MCF 10A (cell line): ENCODE data around the gene TROAP. TPM values are rescaled to one million over a fixed set of nuclear protein-coding genes. Genes with fewer than 3 reads are reported as not detected.

ENCODE experiments used
- BruUV-seq: library from RNA; stranded (reverse); fragments of 400-500 nt; replicated peaks from 2 replicates; lab custom pipeline; 2021; lab: Mats Ljungman, UMichigan
- CTCF ChIA-PET: fragments of 300-600 bp; sonication (Branson Sonifier 250); formaldehyde crosslinking; extraction: SDS; loops from one replicate; lab custom pipeline; 2021; ENCODE audit warnings: antibody characterized with exemption, inconsistent platforms; lab: Yijun Ruan, JAX
- POLR2A ChIA-PET: fragments of 300-600, 350-650 bp; sonication (Branson Sonifier 250); formaldehyde crosslinking; extraction: SDS; loops from one replicate; lab custom pipeline; 2020; ENCODE audit warnings: antibody characterized with exemption, inconsistent platforms; lab: Yijun Ruan, JAX
- DNase-seq: peaks from one replicate; pipeline ENCODE4 v3.0.0-alpha.2; 2018; ENCODE audit not compliant: unreplicated experiment
- H3K27ac Mint-ChIP-seq: one replicate; pipeline ENCODE4 v1.8.0; 2022; ENCODE audit warnings: mild to moderate bottlenecking, low read depth, mixed read lengths; ENCODE audit not compliant: unreplicated experiment
- H3K27me3 Mint-ChIP-seq: one replicate; pipeline ENCODE4 v1.8.0; 2022; ENCODE audit warnings: mixed read lengths; ENCODE audit not compliant: insufficient read depth, unreplicated experiment
- H3K36me3 Mint-ChIP-seq: one replicate; pipeline ENCODE4 v1.8.0; 2022; ENCODE audit warnings: mild to moderate bottlenecking, moderate library complexity, mixed read lengths; ENCODE audit not compliant: insufficient read depth, unreplicated experiment
- H3K4me1 Mint-ChIP-seq: one replicate; pipeline ENCODE4 v1.8.0; 2022; ENCODE audit warnings: mixed read lengths; ENCODE audit not compliant: insufficient read depth, unreplicated experiment
- H3K4me3 Mint-ChIP-seq: one replicate; pipeline ENCODE4 v1.8.0; 2022; ENCODE audit warnings: mild to moderate bottlenecking, moderate library complexity, mixed read lengths; ENCODE audit not compliant: unreplicated experiment
- H3K9me3 Mint-ChIP-seq: one replicate; pipeline ENCODE4 v1.8.0; 2022; ENCODE audit warnings: mixed read lengths; ENCODE audit not compliant: unreplicated experiment
- intact Hi-C: fragments of 100-400 bp; cut with micrococcal nuclease; formaldehyde crosslinking; loops from 2 replicates; pipeline ENCODE4 v1.14.1; 2022
- total RNA-seq: library from RNA; stranded (reverse); gene quantifications from 2 replicates; pipeline ENCODE4 v1.2.3, GENCODE V29; 2022
- TF ChIP-seq, protein P1 (sequence below): fragments of 200-600 bp; IDR thresholded peaks from one replicate; pipeline ENCODE4 v1.8.0; 2022; ENCODE audit warnings: antibody characterized with exemption, mild to moderate bottlenecking; ENCODE audit not compliant: unreplicated experiment

The TROAP gene
- total RNA-seq, 1 experiment from 2014 or later, result 41.9 TPM

DNA sequence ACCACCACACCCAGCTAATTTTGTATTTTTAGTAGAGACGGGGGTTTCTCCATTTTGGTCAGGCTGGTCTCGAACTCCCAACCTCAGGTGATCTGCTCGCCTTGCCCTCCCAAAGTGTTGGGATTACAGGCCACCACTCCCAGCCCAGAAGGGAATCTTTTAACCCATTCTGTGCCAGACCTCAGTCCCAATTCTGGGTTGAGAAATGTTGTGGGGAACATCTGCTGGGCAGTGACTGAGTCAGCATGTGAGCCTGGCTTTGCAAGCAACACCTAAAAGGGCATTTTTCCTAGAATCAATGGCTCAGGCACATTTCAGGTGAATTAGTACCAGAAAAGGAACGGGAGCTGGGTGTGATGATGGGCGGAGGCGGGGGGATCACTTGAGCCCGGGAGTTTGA is 36.6 kb downstream of the TROAP start:
- no peak for DNase-seq
- BruUV-seq, result no TSS peak
- POLR2A ChIA-PET, result interaction anchor here (0.6 to 4.3 kb wide), 4 partner anchors 10 to 219 kb away, joined by 6 to 45 read pairs (median 11); no protein-coding TSS in a partner anchor
- CTCF ChIA-PET, result interaction anchor here (0.7 to 14.4 kb wide), 13 partner anchors 8 to 221 kb away, joined by 3 to 288 read pairs (median 20); partner anchors contain the start of genes DNAJC22, MCRS1 and PRPH
- peaks cover 25% of the 10 kb centered on the region for H3K4me1 Mint-ChIP-seq
- no peak overlapping the region for H3K4me3 Mint-ChIP-seq
- no peaks in the 10 kb centered on the region for H3K9me3 Mint-ChIP-seq
- H3K27me3 Mint-ChIP-seq, result no peaks in the 10 kb centered on the region
- TF ChIP-seq, protein P1, sequence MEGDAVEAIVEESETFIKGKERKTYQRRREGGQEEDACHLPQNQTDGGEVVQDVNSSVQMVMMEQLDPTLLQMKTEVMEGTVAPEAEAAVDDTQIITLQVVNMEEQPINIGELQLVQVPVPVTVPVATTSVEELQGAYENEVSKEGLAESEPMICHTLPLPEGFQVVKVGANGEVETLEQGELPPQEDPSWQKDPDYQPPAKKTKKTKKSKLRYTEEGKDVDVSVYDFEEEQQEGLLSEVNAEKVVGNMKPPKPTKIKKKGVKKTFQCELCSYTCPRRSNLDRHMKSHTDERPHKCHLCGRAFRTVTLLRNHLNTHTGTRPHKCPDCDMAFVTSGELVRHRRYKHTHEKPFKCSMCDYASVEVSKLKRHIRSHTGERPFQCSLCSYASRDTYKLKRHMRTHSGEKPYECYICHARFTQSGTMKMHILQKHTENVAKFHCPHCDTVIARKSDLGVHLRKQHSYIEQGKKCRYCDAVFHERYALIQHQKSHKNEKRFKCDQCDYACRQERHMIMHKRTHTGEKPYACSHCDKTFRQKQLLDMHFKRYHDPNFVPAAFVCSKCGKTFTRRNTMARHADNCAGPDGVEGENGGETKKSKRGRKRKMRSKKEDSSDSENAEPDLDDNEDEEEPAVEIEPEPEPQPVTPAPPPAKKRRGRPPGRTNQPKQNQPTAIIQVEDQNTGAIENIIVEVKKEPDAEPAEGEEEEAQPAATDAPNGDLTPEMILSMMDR, result no peak
- no peaks in the 10 kb centered on the region for H3K36me3 Mint-ChIP-seq
- H3K27ac Mint-ChIP-seq, result no peak overlapping the region
- intact Hi-C loops, result loop anchor here (5.0 kb wide), 1 partner anchor 208 kb away; the partner anchor contains the start of gene MCRS1

DNA sequence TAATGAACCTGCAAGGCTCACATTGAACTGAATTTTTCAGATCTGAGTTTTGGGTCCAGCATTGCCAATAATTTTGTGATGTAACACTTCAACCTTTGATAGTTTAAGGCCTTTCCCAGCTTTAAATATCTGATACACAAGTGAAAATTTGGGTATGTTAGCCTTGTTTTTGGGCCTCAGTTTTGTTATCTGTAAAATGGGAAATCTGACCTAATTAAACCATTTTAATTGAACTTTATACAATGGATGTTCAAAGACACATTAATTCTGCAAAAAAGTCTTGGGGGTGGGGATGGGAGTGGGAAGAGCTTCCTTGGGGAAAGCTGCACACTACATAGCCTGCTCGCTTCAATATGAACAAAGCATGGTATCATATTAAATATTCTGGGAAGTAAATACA is 39.0 kb downstream of the TROAP start:
- POLR2A ChIA-PET, result interaction anchor here (0.7 to 0.9 kb wide), 2 partner anchors 15 to 73 kb away, joined by 3 read pairs; partner anchors contain the start of gene DNAJC22
- intact Hi-C loops, result no loop called here
- Mint-ChIP-seq H3K36me3 (no peaks in the 10 kb centered on the region), H3K27me3 (no peaks in the 10 kb centered on the region), H3K27ac (no peak overlapping the region), H3K9me3 (no peaks in the 10 kb centered on the region), H3K4me3 (no peak overlapping the region), H3K4me1 (peaks cover 28% of the 10 kb centered on the region)
- TF ChIP-seq, protein P1, result no peak
- no peak for DNase-seq
- no TSS peak for BruUV-seq
- CTCF ChIA-PET, result interaction anchor here (0.6 to 2.2 kb wide), 4 partner anchors 14 to 200 kb away, joined by 3 to 6 read pairs (median 3); no protein-coding TSS in a partner anchor

DNA sequence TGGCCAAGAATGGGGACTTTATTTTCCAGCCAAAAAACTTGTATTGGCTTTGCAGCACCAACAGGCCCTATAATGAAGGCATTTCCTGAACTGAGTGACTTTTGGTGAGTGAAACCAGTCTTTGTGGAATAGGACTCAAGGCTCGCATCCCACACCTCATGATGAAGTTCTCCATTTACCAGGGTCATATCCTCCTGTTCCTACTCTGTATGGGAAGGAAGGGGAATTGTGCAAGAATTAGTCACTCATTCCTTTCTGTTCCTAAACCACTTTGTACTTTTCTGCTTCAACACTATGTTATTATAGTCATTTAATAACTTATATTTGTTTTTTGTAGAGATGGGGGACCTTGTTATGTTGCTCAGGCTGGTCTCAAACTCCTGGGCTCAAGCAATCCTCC is 41.9 kb downstream of the TROAP start:
- ChIA-PET CTCF (interaction anchor here (0.7 to 3.1 kb wide), 4 partner anchors 18 to 149 kb away, joined by 3 to 21 read pairs (median 9); partner anchors contain the start of gene DNAJC22), POLR2A (interaction anchor here (1.2 to 4.0 kb wide), 8 partner anchors 42 to 257 kb away, joined by 3 to 57 read pairs (median 11); partner anchors contain the start of genes TROAP, TUBA1B and TUBA1C)
- intact Hi-C loops, result no loop called here
- peak; percentile 79 for DNase-seq
- Mint-ChIP-seq H3K36me3 (no peaks in the 10 kb centered on the region), H3K4me1 (peaks cover 24% of the 10 kb centered on the region), H3K9me3 (no peaks in the 10 kb centered on the region), H3K27ac (no peak overlapping the region), H3K27me3 (no peaks in the 10 kb centered on the region), H3K4me3 (no peak overlapping the region)
- BruUV-seq, result no TSS peak
- TF ChIP-seq, protein P1, result no peak

DNA sequence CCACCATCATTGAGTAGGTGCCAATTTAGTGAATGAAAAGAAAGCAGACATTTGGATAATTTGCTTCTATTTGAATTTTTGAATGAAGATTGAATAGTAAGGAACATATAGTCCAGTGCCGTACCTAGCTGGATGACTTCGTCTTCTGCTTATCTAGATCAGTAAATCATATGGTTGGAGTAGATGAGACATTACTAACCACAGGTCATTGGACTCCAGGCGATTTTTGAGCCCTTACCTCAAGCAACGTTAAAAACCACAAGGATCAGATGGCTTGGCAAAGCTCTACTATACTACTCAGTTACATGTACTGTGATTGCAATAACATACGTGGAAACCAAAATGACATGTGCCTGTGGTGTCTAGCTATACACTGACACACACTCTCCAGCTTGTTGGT is 42.5 kb downstream of the TROAP start:
- Mint-ChIP-seq H3K27ac (peak overlapping the region; percentile 33), H3K4me3 (peak overlapping the region; percentile 80), H3K4me1 (peaks cover 24% of the 10 kb centered on the region), H3K36me3 (peaks cover 3% of the 10 kb centered on the region), H3K27me3 (no peaks in the 10 kb centered on the region), H3K9me3 (no peaks in the 10 kb centered on the region)
- intact Hi-C loops, result no loop called here
- ChIA-PET CTCF (interaction anchor here (0.5 to 4.2 kb wide), 8 partner anchors 8 to 551 kb away, joined by 3 to 30 read pairs (median 6); partner anchors contain the start of genes ARF3 and DNAJC22), POLR2A (interaction anchor here (1.2 to 4.0 kb wide), 8 partner anchors 43 to 257 kb away, joined by 3 to 57 read pairs (median 11); partner anchors contain the start of genes TROAP, TUBA1B and TUBA1C)
- no TSS peak for BruUV-seq
- TF ChIP-seq, protein P1, result no peak
- DNase-seq, result peak; percentile 74
